GM18505 (cell line): ENCODE data around the gene NEXN.

Experiments
- ATAC-seq: cut with Tn5 transposase; IDR thresholded peaks from one replicate; pipeline ENCODE4 v1.9.1; 2021; ENCODE audit not compliant: unreplicated experiment
- POLR2A ChIP-seq: IDR thresholded peaks from 4 replicates; pipeline ENCODE4 v1.6.1; 2011; ENCODE audit warnings: borderline replicate concordance; ENCODE audit not compliant: insufficient read depth, insufficient read length; ENCODE audit errors: extremely low read depth

NEXN gene

DNA sequence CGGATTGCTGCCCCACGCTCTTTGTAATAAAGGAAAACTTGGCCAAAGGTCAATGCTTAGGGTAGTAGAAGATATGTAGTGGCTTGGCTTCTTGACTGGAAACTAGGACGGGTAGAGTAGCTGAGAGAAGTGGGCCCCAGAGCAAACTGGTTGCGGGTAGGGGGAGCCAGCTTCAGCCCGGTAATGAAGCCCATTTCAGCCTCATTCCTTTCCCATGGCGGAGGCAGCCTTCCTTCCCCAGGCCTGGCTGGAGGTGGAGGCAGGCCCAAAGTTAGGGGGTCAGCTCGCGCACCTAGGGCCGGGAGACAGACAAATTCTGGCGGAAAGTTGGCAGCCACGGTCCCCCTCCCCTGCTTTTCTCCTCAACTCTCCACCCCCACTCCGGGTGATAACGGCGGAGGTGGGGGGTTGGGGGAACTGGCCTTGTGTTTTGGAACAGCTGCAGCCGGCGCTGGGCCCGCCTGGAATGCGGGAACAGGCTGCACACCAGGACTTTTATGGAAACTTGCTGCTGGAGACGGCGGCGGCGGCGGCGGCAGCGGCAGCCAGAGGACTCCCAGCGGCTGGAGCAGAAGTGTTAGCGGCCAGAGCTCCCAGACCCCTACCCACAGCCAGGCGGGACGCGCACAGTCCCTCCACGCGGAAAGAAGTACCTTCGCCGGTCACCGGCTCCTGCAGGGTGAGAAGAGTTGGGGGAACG is at the start of gene NEXN:
Gene NEXN (plus strand): TSS at position 544 of the 700 bp plus-strand sequence. CDS start 27,483 bp downstream, outside the sequence.
- TF ChIP-seq POLR2A, result no peak
- peak; percentile 36 for ATAC-seq

DNA sequence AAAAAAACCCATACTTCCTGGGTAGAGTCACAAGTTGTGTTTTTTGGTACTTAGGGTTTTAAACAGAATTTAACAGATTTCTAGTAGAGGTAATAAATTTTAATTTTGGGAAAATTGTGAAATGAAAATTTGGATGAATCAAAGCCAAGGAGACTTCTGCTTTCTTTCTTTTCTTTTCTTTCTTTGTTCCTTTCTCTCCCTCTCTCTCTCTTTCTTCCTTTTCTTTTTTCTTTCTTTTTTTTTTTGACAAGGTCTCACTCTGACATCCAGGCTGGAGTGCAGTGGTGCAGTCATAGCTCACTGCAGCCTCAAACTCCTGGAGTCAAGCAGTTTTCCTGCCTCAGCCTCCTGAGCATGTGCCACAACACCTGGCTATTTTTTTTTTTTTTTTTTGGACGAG is 46.9 kb upstream of the NEXN start:
- TF ChIP-seq POLR2A, result no peak
- no peak for ATAC-seq

DNA sequence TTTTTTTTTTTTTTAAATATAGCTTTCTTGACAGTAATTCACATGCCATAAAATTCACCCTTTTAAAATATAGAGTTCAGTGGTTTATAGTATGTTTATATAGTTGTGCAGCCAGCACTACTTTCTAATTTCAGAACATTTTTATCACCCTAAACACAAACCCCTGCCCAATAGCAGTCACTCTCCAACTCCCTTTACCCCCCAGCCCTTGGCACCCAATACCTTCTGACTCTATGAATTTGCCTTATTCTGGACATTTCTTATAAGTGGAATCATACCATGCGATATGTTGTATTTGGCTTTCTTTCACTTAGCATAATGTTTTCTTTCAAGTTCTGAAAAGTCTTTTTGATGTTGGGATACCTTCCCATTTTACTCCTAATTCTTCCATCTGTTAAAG is 42.5 kb upstream of the NEXN start:
- no peak for ATAC-seq
- no peak for TF ChIP-seq POLR2A

DNA sequence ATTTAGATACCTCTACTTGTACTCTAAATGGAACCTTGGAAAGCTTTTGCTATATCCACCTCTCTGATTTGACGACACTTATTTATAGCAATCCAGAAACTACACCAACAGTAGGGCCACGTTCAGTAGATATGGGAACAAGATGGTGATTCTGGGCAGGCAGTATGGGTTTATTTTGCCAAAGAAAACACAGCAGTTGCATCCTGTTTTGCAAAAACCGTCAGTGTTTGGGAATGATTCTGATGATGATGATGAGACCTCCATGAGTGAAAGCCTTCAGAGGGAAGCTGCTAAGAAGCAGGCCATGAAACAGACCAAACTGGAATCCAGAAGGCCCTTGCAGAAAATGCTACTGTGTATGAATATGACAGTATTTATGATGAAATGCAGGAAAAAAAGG is 41.5 kb upstream of the NEXN start:
- no peak for TF ChIP-seq POLR2A
- ATAC-seq, result no peak

DNA sequence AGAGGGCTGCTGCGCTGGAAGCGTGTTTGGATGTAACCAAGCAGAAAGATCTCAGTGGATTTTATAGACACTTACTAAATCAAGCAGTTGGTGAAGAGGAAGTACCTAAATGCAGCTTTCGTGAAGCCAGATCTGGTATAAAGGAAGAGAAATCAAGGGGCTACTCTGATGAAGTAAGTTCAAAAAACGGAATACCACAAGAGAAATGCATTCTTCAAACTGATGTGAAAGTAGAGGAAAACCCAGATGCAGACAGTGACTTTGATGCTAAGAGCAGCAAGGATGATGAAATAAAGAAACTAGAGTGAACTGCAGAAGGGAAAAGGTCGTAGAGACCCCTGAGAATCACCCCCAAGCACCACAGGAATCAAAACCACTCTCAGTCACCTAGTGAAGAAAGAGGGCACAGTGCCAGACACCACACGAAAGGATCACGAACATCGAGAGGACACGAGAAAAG is 40.8 kb upstream of the NEXN start:
- no peak for TF ChIP-seq POLR2A
- ATAC-seq, result no peak

DNA sequence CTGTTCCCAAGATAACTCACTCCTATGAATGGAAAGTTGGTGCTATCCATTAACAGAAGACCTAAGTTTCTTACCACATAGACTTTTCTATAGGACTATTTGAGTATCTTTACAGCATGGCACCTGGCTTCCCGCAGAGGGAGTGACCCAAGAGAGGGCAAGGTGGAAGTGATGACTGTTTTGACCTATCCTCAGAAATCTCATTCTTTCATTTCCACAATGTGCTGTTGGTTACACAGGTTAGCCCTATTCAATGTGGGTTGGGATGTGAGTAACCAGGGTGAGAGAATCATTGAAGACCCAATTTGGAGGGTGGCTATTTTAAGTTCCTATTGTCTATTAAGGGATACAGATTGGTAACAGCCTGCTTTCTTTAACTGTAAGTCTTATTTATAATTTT is 38.3 kb upstream of the NEXN start:
- TF ChIP-seq POLR2A, result no peak
- no peak for ATAC-seq

DNA sequence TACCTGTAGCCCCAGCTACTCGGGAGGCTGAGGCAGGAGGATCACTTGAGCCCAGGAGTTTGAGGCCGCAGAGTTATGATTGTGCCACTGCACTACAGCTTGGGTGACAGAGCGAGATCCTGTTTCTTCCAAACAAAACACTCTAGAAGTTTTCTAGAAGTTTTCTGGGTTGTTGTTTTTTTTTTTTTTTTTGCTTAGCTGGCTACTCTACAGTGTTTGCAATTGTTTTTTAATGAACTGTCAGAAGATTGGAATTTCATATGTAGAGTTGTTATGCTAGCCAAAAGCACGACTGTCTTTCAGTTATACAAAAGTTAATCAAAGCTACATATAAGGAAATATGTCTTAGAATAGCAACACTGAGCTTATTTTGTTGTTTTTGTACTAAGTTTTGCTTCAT is 30.9 kb upstream of the NEXN start:
- TF ChIP-seq POLR2A, result no peak
- no peak for ATAC-seq

DNA sequence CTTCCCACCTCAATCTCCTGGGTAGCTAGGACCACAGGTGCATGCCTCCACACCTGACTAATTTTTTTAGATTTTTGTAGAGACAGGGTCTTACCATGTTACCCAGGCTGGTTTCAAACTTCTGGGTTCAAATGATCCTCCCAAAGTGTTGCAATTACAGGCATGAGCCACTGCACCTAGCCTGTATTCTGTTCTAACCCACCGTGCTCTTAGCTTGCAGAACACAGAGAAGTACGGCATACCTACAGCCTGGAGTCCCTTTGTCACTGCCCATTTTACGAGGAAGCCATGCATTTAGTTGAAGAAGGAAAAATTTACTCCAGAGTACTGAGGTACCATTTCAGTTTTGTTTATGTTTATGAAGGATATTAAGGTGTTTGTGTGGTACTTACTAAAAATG is 29.7 kb upstream of the NEXN start:
- no peak for TF ChIP-seq POLR2A
- ATAC-seq, result no peak

DNA sequence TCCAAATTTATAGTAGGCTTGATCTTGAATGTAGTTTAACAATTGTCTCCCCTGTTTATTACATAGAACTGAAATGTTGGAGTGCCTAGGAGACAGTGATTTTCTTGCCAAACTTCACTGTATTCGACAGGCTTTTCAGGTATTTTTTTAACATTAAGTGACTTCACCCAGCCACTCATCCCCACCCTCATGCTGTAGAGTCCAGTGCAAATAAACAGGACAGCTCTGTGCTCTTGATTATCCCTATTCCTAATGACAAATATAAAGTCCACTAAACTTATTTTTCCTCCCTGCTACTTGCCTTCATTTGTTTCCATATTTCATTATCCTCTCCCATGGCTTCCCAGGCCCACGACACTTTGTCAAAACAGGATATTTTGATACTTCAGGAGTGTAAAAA is 29.2 kb upstream of the NEXN start:
- no peak for ATAC-seq
- TF ChIP-seq POLR2A, result no peak

DNA sequence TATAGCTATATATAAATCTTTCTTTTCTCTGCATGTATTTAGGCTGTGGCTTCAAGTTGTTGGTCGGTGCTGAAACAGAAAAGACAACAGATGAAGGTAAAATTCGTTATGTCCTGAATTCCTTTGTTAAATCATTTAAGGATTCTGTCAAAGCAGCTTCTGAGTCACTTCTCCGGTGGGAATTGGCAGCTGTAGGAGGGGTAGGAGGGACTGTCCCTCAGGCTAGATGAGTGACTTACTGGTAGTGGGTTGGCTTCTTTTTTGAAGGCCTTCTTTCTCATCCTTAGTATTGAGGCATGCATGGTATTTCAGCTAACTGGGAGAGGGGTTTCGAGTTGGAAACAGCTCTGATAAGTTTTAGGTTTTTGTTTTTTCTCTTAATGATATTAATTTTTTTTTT is 22.1 kb upstream of the NEXN start:
- no peak for TF ChIP-seq POLR2A
- no peak for ATAC-seq

DNA sequence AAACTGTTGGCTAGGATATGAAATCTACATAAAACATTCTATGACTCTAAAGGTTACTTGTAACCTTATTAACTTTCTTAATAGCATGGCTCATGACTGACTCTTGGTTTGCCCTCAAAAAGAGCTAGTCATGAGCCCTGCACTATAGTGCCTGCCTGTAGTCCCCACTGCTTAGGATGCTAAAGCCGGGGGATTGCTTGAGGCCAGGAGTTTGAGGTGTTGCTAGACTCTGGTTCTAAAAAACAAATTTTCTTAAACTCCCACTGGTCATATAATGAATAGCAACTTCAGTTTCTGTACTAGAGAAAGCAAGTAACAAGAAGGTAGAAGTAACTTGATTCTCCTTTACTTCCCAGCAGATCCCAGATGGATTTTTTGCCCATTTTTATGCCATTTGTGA is 15.8 kb upstream of the NEXN start:
- ATAC-seq, result no peak
- no peak for TF ChIP-seq POLR2A

DNA sequence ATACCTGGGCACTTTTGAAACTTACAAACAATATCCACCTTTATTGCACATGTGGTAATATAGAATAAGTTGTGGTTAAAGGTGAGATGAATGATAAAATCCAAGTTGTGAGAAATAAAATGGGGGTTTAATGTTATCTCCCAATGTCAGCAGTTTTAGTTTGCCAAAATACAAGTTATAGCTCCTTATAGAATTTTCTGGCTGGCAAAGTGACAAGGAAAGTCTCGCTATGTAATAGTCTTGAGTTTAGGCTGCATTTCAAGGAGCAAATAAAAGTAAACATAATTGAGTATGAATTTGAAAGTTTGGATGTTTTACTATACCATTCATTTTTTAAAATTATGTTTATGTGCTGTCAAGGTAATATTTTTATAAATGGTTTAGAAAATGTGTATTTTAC is 15.0 kb upstream of the NEXN start:
- TF ChIP-seq POLR2A, result no peak

DNA sequence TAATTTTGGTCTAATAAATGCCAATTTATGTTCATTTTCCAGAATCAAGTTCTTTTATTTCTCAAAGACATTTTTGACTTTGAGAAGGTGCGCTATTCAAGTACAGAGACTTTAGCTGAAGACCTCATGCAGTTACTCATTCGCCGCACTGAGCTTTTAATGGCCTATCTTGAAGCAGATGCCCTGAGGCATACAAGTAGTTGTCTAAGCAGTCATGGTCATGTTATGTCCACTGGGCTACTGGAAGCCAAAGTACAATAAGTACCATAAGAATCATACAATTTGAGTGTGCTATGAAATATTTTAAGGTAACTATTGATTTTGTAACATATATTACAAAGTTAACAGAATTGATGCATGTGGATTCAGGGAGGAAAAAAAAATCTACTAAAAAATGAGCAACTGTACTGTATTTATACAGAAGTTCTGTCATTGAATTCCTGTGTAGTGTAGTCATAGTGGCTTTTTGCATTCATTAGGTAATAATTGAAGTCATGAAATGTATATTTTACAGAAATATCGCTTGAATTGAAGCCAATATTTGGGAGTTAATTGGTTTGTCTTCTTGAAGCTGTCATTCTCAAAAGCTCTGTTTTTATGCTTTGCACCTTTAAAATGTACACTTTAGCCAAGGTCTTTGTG is 13.5 kb upstream of the NEXN start:
- TF ChIP-seq POLR2A, result no peak
- no peak for ATAC-seq

More for the DNA sequence above, 15.0 kb upstream of the NEXN start:
- ATAC-seq, result no peak

DNA sequence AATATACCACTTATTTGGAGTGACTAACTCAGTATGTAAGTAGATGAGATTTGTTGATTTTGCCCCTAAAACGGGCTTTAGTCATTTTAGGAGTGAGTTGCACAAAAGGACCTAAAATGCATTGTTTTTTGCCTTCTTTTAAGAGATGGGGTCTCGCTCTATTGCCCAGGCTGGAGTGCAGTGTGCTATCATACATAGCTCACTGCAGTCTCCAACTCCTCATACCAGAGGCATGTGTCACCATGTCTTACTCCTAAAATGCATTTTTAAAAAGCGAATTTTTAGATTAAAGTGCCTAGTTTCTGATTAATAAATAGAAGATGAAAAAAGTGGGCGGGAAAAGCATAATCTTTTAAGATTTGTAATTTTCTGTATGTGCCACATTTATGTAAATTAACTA is 11.5 kb upstream of the NEXN start:
- no peak for ATAC-seq
- TF ChIP-seq POLR2A, result no peak

DNA sequence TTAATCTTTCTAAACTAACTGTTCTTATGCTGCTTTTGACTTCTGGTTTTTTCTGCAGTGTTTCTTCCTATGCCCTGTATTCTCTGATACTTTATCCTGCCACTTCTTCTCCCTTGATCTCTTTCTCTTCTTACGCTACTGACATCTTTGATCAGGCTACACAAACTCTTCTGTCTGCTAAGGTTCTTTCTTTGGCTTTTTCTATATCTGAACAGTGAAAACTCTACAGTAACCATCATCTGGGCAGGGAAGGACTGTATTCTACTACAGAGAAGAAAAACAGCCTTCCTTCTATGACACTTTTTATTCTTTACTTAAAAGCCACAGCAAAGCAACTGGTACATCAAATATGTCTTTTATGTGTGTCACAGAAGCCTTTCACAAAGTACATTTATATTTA is 7.4 kb upstream of the NEXN start:
- no peak for ATAC-seq
- TF ChIP-seq POLR2A, result no peak

DNA sequence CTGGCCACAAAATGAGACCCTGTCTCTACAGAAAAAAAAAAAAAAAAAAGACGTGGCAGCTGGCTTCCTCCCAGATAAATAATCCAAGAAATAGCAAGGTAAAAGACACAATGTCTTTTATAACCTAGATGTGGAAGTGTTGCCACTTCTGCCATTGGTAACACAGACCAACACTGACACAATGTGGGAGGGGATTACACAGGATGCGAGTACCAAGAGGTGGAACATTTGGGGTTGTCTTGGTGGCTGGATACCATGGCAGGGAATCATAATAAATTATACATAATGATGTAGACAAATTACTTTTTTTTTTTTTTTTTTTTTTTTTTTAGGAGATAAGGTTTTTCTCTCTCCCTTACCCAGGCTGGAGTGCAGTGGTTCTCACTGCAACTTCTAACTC is 6.0 kb upstream of the NEXN start:
- no peak for ATAC-seq
- no peak for TF ChIP-seq POLR2A
